Adrenal gland (tissue), 5 donors: ENCODE measurements around the gene ADGRA1.

Experiments used
- POLR2A ChIP-seq, 2 donors: fragments of 450-650 bp; IDR thresholded peaks; one replicate each; pipeline ENCODE4 v1.6.1; 2017; ENCODE audit warnings: antibody characterized with exemption in 2 of 2, mild to moderate bottlenecking in 2 of 2, moderate library complexity in 1 of 2
- TF ChIP-seq, protein P1 (sequence below), 6 experiments: fragments of 450-650 bp in 4 of 6; fragments of 200-600 bp in 2 of 6; sonication (generic) in 1 of 6; IDR thresholded peaks; 1 replicate in 5 of 6; 2 replicates in 1 of 6; pipeline versions ENCODE4 v1.5.1 to v1.8.0; 2016 to 2021; ENCODE audit warnings: antibody characterized with exemption in 6 of 6, mild to moderate bottlenecking in 2 of 6, moderate library complexity in 1 of 6
- donor health status: DM: no; HTN: no; CAD: no.

- TF ChIP-seq, protein P1, sequence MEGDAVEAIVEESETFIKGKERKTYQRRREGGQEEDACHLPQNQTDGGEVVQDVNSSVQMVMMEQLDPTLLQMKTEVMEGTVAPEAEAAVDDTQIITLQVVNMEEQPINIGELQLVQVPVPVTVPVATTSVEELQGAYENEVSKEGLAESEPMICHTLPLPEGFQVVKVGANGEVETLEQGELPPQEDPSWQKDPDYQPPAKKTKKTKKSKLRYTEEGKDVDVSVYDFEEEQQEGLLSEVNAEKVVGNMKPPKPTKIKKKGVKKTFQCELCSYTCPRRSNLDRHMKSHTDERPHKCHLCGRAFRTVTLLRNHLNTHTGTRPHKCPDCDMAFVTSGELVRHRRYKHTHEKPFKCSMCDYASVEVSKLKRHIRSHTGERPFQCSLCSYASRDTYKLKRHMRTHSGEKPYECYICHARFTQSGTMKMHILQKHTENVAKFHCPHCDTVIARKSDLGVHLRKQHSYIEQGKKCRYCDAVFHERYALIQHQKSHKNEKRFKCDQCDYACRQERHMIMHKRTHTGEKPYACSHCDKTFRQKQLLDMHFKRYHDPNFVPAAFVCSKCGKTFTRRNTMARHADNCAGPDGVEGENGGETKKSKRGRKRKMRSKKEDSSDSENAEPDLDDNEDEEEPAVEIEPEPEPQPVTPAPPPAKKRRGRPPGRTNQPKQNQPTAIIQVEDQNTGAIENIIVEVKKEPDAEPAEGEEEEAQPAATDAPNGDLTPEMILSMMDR (IDR thresholded peaks at IDR 0.05): no peak
- no peak for TF ChIP-seq POLR2A (IDR thresholded peaks at IDR 0.05)
Measured at GRCh38 chr10:133086247-133086646, 1.5 kb upstream of the ADGRA1 start.
